ENCODE measurements around the gene RNF26. TPM values are rescaled to one million over a fixed set of nuclear protein-coding genes. Genes with fewer than 3 reads are reported as not detected.

Gene RNF26
- total RNA-seq, 1 donor from 2014 or later, result 14.0 TPM

- Histone ChIP-seq H3K27ac (replicated peaks) (no peak overlapping the region), H3K9me3 (replicated peaks) (no peaks in the 10 kb centered on the region), H3K27me3 (ENCODE audit: low read depth) (no peaks in the 10 kb centered on the region), H3K36me3 (no peaks in the 10 kb centered on the region), H3K4me1 (peaks cover 31% of the 10 kb centered on the region), H3K4me3 (no peak overlapping the region)
- DNase-seq, result no peak
- TF ChIP-seq CTCF (IDR thresholded peaks at IDR 0.05; ENCODE audit: borderline replicate concordance), result no peak
- intact Hi-C loops (cut with micrococcal nuclease), result loop anchor here (10.0 kb wide), 1 partner anchor 124 kb away; no protein-coding TSS in a partner anchor
Measured at GRCh38 chr11:119350302-119350701, 16.0 kb downstream of the RNF26 start.

- Histone ChIP-seq H3K36me3 (no peaks in the 10 kb centered on the region), H3K27me3 (ENCODE audit: low read depth) (no peaks in the 10 kb centered on the region), H3K4me1 (peaks cover 40% of the 10 kb centered on the region), H3K4me3 (no peak overlapping the region), H3K27ac (replicated peaks) (no peak overlapping the region), H3K9me3 (replicated peaks) (no peaks in the 10 kb centered on the region)
- intact Hi-C loops (cut with micrococcal nuclease), result loop anchor here (10.0 kb wide), 1 partner anchor 124 kb away; no protein-coding TSS in a partner anchor
- no peak for TF ChIP-seq CTCF (IDR thresholded peaks at IDR 0.05; ENCODE audit: borderline replicate concordance)
- no peak for DNase-seq
Measured at GRCh38 chr11:119351232-119351631, 16.9 kb downstream of the RNF26 start.

GRCh38 chr11:119352857-119353260 lies 18.5 kb downstream of the RNF26 start:
- DNase-seq, result no peak
- intact Hi-C loops (cut with micrococcal nuclease), result loop anchor here (10.0 kb wide), 1 partner anchor 122 kb away; no protein-coding TSS in a partner anchor

GRCh38 chr11:119355091-119355843 lies 20.9 kb downstream of the RNF26 start:
- intact Hi-C loops (cut with micrococcal nuclease), result loop anchor here (10.0 kb wide), 1 partner anchor 120 kb away; no protein-coding TSS in a partner anchor
- Histone ChIP-seq H3K27me3 (ENCODE audit: low read depth) (no peaks in the 10 kb centered on the region), H3K36me3 (peaks cover 28% of the 10 kb centered on the region), H3K27ac (replicated peaks) (peak overlapping the region; percentile 95), H3K4me1 (peaks cover 76% of the 10 kb centered on the region), H3K9me3 (replicated peaks) (no peaks in the 10 kb centered on the region), H3K4me3 (no peak overlapping the region)
- no peak for TF ChIP-seq CTCF (IDR thresholded peaks at IDR 0.05; ENCODE audit: borderline replicate concordance)
- DNase-seq, result no peak

More at GRCh38 chr11:119352857-119353260, 18.5 kb downstream of the RNF26 start:
- Histone ChIP-seq H3K27me3 (ENCODE audit: low read depth) (no peaks in the 10 kb centered on the region), H3K4me3 (no peak overlapping the region), H3K4me1 (peaks cover 52% of the 10 kb centered on the region), H3K36me3 (peaks cover 6% of the 10 kb centered on the region), H3K9me3 (replicated peaks) (no peaks in the 10 kb centered on the region), H3K27ac (replicated peaks) (peak overlapping the region; percentile 72)
- no peak for TF ChIP-seq CTCF (IDR thresholded peaks at IDR 0.05; ENCODE audit: borderline replicate concordance)

GRCh38 chr11:119356349-119357031 lies 22.2 kb downstream of the RNF26 start:
- intact Hi-C loops (cut with micrococcal nuclease), result loop anchor here (10.0 kb wide), 1 partner anchor 118 kb away; no protein-coding TSS in a partner anchor
- no peaks in the 10 kb centered on the region for H3K9me3 ChIP-seq (replicated peaks)
- H3K27me3 ChIP-seq (ENCODE audit: low read depth), result no peaks in the 10 kb centered on the region
- H3K4me1 ChIP-seq, result peaks cover 87% of the 10 kb centered on the region
- H3K4me3 ChIP-seq, result peak overlapping the region; percentile 68
- TF ChIP-seq CTCF (IDR thresholded peaks at IDR 0.05; ENCODE audit: borderline replicate concordance), result peak; percentile 89
- H3K36me3 ChIP-seq, result peaks cover 28% of the 10 kb centered on the region
- peak; percentile 83 for DNase-seq
- H3K27ac ChIP-seq (replicated peaks), result peak overlapping the region; percentile 95
